MM.1S (cell line): ENCODE results near the gene ACTL7A.

ENCODE experiments used
- CTCF ChIP-seq: fragments of 300-600 bp; sonication (generic); IDR thresholded peaks from 2 replicates; pipeline ENCODE4 v1.5.1; 2016; ENCODE audit warnings: antibody characterized with exemption, low read length, mixed read lengths
- EZH2 ChIP-seq: fragments of 300-600 bp; sonication (generic); optimal IDR thresholded peaks from 2 replicates; pipeline ENCODE3; 2017; ENCODE audit warnings: low read depth, mild to moderate bottlenecking, antibody characterized with exemption, low read length, mixed read lengths
- EZH2phosphoT487 ChIP-seq: fragments of 300-600 bp; sonication (generic); IDR thresholded peaks from 2 replicates; pipeline ENCODE4 v1.6.1; 2018; ENCODE audit warnings: antibody characterized with exemption, low read length

DNA sequence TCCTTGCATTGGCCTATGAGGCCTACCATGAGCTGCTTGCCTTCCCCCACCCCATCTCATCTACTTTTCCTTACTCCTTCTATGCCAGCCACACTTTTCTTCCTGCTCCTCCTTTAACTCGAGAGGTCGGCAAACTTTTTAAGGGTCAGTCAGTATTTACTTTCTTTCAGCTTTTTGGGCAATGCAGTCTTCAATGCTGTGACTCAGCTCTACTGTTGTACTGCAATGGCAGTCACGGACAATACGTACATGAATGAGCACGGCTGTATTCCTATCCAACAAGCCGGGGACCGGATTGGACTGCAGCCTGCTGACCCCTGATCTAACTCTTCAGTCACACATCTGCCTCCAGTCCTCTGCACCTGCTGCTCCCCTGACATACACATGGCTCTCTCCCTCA is 602 bp upstream of the ACTL7A start:
- no peak for TF ChIP-seq CTCF
- no peak for TF ChIP-seq EZH2
- no peak for TF ChIP-seq EZH2phosphoT487
